HG02970 (cell line): ENCODE results near the gene TGFBR3.

ENCODE experiments used
- ATAC-seq: cut with Tn5 transposase; IDR thresholded peaks from one replicate; pipeline ENCODE4 v1.9.1; 2021; ENCODE audit warnings: mild to moderate bottlenecking, moderate library complexity, moderate number of reproducible peaks; ENCODE audit not compliant: unreplicated experiment, low FRiP score

TGFBR3 gene

GRCh38 chr1:91804546-91805023, 81.4 kb downstream of the TGFBR3 start:
- ATAC-seq: no peak

GRCh38 chr1:91803847-91804545, 82.0 kb downstream of the TGFBR3 start:
- ATAC-seq: peak; percentile 77

GRCh38 chr1:91803123-91803522, 82.8 kb downstream of the TGFBR3 start:
- ATAC-seq: no peak

- no peak for ATAC-seq
Observed at GRCh38 chr1:91801496-91802115, 84.3 kb downstream of the TGFBR3 start.

- ATAC-seq: no peak
Observed at GRCh38 chr1:91799863-91800262, 86.1 kb downstream of the TGFBR3 start.

DNA sequence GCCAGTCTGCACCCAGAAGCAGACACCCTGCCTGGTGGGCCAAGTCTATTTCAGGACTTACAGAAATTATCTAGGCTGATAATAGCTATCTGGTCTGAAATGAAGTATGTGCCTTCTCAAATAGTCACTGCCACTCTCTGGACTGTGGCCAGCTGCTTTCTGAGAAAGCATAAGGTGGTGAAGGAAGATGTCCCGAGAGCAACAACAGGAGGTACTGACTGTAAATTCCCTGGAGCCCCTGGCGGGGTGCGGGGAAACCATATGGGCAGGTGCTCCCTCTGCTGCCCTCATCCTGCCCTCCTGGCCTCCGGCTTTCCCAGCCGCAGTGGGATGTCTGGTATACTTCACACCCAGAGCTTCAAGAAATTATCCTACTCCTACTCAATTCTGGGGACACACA, 86.8 kb downstream of the TGFBR3 start:
- no peak for ATAC-seq

DNA sequence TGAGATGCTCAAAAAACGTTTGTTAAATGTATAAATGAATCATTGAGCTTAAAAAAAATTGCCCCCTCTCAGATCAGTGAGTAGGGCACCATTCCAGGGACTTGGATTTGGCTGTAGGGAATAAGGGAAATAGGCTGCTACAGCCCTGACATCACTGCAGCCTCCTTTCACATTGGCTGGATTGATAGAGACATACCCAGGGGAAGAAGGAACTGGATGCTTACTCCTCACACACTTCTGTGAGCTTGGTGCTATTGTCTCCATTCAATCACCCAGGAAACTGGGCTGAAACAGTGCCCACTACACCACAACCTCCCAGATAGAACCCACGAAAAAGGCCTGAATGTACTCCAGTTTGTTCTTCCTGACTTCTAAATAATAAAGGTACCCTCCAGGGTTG, 87.2 kb downstream of the TGFBR3 start:
- ATAC-seq: no peak

GRCh38 chr1:91798241-91798648, 87.7 kb downstream of the TGFBR3 start:
- ATAC-seq: no peak

DNA sequence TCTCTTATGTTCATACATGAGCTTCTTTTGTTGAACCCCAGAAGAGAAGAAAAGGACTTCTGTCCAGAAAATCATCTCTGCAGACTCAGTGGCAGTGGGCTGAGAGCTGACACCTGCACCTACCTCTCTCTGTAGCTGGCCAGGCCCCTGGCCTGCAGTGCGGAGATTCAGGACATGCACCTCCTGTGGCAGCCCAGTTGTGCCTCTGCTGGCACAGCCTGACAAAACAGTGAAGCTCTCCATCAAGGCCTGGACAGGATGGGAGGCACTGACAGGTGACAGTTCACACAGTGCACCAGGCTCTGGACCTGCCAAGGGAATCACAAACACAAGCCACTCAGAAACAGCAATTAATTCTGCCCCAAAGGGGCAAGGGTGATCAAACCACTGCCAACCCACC, 88.8 kb downstream of the TGFBR3 start:
- no peak for ATAC-seq

DNA sequence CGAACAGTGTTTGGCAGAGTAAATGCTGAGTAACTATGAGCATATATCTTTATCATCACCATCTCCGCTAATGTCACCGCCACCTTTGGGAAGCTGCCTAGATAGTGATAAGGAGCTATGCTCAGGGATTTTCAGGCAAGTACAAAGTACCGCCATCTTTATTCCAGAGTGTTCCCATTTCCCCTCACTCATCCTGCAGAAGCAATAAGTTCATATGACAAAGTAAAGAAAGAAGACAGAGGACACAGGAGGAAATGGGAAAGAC, 89.6 kb downstream of the TGFBR3 start:
- no peak for ATAC-seq

DNA sequence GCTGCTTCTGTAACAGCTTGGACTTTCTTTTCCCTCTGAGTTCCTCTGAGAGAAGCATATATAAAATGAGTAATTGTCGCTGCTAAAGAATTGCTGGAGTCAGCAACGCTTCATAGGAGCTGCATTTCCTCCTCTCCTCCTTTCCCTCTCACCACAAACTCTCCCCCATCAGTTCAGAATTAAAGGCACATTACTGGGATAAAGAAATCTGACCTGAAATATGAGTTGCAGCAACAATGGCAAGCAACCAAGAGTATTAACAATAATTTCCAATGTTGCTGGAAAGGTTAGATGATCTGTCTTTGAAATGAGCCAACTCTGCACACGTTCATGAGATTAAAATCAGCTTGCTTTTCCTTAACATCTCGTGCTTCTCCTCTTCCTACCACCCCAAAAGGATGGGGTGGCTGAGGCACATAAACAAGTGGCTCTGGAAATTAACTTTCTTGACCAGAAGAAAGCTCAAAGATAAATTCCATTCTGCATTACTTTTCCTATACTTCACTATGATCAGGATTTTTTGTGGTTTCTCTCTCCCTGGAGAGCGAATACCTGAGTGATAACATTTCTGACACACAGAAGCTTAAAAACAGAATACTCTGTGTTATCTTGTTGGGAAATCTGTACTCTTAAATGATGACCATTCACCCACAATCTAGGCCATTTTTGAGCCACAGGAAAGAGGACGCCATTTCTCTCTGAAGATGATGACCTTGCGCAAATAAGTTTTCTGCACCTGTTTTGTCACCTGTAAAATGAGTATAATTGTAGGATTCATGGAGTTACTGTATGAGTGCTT, 90.2 kb downstream of the TGFBR3 start:
- ATAC-seq: no peak

DNA sequence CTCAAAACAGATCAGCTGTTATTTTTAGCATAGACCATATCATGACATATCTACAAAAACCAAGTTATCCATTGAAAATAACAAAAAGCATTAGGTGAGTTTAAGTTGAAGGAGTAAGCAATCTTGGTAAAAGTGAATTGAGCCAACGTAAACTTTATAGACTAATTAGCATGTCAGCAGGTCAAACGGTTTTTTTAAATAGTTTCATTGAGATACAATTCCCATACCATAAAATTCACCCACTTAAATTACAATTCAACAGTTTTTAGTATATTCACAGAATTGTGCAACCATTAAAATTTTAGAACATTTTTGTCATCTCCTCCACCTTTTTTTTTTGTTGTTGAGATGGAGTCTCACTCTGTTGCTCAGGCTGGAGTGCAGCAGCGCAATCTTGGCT, 92.1 kb downstream of the TGFBR3 start:
- ATAC-seq: no peak

DNA sequence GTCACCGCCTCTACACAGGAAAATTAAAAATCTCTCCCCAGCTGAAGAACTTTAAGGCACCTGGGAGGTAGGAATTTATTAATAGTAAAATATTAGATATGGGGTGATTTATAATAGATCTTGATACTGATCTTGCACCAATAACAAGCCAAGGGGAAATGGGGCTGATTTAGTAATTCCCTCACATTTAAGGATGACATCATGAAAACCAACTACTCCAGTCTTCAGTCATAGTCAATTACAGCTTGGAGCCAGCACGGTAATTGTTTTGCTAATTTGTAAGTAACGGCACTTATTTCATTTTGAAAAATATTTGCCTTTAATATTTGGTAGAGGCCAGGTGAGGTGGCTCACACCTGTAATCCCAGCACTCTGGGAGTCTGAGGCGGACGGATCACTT, 92.8 kb downstream of the TGFBR3 start:
- no peak for ATAC-seq

DNA sequence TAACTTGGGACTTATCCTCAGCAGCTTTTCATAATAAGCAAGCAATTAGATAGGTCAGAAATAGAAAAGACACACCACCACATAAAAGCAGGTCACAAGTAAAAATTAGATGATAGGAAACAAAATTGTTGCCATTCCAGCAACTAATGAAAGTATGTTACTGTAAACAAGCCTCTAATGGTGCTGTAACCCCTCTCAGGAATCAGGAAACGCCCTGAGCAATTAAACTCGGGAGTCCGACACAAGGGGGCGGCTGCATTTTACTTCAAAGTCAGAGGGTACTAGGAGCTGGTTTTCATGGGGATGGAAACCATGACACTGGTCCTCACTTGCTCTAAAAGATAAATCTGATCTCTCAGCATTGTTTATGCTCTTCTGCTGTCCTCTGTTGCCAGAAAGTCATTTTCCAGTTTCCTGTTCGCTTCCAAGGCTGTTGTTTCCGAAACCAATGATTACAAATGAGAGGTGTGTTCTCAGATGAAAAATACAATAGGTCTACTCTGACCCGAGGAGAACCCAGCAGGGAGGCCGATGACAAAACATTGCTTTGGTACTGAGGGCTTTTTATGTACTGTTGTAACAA, 93.4 kb downstream of the TGFBR3 start:
- ATAC-seq: no peak

GRCh38 chr1:91791691-91792488, 94.1 kb downstream of the TGFBR3 start:
- no peak for ATAC-seq

GRCh38 chr1:91791103-91791502, 94.8 kb downstream of the TGFBR3 start:
- ATAC-seq: no peak

DNA sequence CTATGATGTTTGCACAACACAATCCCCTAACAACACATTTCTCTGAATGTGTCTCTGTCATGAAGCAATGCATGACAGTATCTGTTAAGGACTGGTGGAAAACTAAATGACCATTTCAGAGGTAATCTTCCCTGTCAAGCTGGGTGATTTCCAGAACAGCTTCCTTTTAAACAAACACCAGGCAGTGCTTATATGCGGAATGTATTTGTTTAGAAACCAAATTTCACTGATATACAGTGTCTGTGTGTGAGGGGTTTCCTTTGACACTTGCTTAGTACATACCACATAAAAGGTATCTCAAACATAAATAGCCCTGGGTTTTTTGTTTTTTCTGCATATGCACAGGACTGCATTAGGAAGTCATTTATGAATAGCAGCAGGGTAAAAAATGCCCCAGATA, 95.6 kb downstream of the TGFBR3 start:
- ATAC-seq: no peak

DNA sequence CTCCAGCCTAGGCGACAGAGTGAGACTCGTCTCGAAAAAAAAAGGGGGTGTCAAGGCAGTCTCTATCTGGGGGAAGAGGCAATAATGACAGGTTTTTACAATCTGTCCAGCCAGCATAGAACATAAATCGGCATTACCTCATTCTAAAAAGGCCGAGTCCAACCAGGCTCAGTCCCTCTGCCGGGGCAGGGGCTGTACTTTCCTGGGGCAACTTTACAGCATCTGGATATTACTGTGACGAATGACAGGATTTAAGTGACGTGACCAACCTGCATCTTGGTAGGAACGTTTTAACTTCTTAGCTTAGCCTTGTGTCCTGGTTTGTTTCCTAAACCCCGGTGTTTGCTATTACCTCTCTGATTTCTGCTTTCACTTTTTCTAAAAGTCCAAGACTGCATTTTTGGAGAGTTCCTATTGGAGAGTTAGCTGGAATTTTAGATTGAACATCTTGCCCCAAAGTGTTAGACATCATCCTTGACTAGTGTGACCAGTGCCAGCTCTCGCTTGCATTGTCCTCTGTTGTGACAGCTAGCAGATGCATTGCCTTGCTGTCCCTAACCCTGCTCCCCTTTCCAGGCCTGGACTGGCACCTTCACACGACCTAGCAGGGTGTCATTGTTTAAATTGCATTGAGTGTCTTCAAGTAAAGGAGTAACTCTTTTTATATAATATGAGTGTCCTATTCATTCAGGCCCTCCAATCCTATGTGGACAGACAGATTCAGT, 96.5 kb downstream of the TGFBR3 start:
- no peak for ATAC-seq

GRCh38 chr1:91787919-91788318, 98.0 kb downstream of the TGFBR3 start:
- no peak for ATAC-seq

DNA sequence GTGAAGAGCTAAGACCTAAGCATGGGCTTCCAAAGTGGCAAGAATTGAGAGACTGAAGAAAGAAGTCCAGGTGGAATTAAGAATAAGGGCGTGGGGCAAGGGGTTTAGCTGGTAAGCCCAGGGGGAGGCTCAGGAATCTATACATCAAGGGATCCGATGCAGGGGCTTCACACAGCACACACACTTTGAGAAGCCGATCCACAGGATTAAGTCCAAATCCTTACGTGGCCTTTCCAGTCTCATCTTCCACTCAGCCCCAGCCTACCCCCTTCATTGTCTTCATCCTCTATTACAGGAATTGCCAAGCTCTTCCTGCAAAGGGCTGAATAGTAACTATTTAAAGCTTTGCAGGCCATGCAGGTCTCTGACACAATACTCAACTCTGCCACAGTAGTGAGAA, 101.3 kb downstream of the TGFBR3 start:
- ATAC-seq: no peak
